Measurements from ENCODE around the gene NBDY. TPM values are rescaled to one million over a fixed set of nuclear protein-coding genes. Genes with fewer than 3 reads are reported as not detected.

Gene NBDY
- total and polyA plus RNA-seq, 4 donors: 0.84 to 10.4 (median 5.2) TPM

DNA sequence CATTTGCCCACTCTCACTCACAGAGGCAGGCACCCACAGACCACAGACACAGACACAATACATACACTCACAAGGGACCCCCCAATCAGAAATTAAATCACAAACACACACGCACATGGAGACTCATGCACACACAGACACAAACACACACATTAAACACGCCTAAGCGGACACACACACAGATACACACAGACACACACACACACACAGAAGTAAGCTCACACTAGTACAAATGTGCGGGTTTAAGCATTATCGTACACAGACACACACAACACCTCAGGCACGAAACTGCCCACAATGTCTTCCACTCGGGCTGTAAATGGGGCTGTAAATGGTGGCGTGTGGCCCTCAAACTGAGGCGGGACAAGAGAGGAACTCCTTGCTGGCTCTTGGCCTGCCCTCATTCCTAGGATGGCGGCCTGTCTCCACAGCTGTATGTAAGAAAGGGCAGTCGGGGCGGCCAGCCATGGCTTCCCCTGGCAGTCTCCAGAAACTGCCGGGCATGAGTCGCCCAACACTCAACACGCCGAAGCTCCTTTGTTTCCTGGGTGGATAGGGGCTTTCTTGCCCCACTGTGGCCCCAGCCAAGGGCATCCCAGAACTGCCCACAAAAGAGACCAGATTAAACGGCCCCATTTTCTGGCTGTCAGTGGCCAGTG is 53.9 kb downstream of the NBDY start:
- no peak for DNase-seq (ENCODE audit: low spot score)
- no peak overlapping the region for H3K9ac ChIP-seq (ENCODE audit: low read depth in 1 of 2, low read length in 2 of 2)

DNA sequence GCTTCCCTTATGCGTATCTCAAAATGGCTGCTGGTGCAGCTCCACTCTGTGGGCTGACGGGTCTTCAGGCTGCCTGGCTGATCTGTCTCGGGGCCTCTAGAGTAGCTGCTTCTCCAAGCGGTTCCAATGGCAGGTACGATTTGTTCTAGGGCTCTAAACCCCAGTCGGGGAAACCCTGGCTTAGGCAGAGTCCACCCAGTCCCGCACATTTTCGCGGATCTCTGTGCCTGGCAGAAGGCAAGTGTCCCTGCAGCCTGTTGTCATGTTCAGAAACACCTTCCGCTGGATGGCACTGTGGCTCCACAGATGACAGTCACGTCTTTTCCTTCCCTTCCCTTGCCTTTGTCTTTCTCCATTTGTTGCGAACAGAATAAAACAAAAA is 54.4 kb downstream of the NBDY start:
- Histone ChIP-seq H3K4me3 (ENCODE audit: low read depth in 1 of 3, low read length in 3 of 3) (peak overlapping the region in 2 of 3 donors; percentile 63 to 66), H3K9me3 (ENCODE audit: control insufficient read depth in 4 of 4, low read length in 3 of 4) (no peaks in the 10 kb centered on the region), H3K4me1 (ENCODE audit: control insufficient read depth in 4 of 4, insufficient read depth in 4 of 4, low read length in 3 of 4) (peaks cover 2 to 20% (median 14%) of the 10 kb centered on the region in 4 donors), H3K36me3 (ENCODE audit: control insufficient read depth in 4 of 4, insufficient read depth in 3 of 4, low read depth in 1 of 4, low read length in 3 of 4) (peaks cover 0 to 3% (median 0%) of the 10 kb centered on the region in 4 donors), H3K27ac (ENCODE audit: low read depth in 1 of 2, low read length in 2 of 2) (peak overlapping the region; percentile 11 to 72), H3K27me3 (ENCODE audit: control insufficient read depth in 4 of 4, insufficient read depth in 4 of 4, low read length in 3 of 4) (no peaks in the 10 kb centered on the region), H3K9ac (ENCODE audit: low read depth in 1 of 2, low read length in 2 of 2) (no peak overlapping the region)
- 95% methylated on average over 12 of the region's 12 CpGs for WGBS
- TF ChIP-seq RXRA (IDR thresholded peaks at IDR 0.05): peak in 1 of 2 donors; percentile 4
- TF ChIP-seq RAD21 (IDR thresholded peaks at IDR 0.05): peak in 1 of 2 donors; percentile 87
- TF ChIP-seq EGR1 (IDR thresholded peaks at IDR 0.05; ENCODE audit: low read depth in 2 of 2): no peak
- TF ChIP-seq, protein P1, sequence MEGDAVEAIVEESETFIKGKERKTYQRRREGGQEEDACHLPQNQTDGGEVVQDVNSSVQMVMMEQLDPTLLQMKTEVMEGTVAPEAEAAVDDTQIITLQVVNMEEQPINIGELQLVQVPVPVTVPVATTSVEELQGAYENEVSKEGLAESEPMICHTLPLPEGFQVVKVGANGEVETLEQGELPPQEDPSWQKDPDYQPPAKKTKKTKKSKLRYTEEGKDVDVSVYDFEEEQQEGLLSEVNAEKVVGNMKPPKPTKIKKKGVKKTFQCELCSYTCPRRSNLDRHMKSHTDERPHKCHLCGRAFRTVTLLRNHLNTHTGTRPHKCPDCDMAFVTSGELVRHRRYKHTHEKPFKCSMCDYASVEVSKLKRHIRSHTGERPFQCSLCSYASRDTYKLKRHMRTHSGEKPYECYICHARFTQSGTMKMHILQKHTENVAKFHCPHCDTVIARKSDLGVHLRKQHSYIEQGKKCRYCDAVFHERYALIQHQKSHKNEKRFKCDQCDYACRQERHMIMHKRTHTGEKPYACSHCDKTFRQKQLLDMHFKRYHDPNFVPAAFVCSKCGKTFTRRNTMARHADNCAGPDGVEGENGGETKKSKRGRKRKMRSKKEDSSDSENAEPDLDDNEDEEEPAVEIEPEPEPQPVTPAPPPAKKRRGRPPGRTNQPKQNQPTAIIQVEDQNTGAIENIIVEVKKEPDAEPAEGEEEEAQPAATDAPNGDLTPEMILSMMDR (IDR thresholded peaks at IDR 0.05; ENCODE audit: low read depth, low read length, missing input control): peak; percentile 46
- TF ChIP-seq, protein P2, sequence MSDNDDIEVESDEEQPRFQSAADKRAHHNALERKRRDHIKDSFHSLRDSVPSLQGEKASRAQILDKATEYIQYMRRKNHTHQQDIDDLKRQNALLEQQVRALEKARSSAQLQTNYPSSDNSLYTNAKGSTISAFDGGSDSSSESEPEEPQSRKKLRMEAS (IDR thresholded peaks at IDR 0.05): no peak
- no peak for DNase-seq (ENCODE audit: low spot score)

More for the DNA sequence above, 53.9 kb downstream of the NBDY start:
- H3K4me1 ChIP-seq (ENCODE audit: control insufficient read depth in 4 of 4, insufficient read depth in 4 of 4, low read length in 3 of 4): peaks cover 2 to 20% (median 14%) of the 10 kb centered on the region in 4 donors
- WGBS: 96% methylated on average over 17 of the region's 17 CpGs
- peak overlapping the region; percentile 11 to 72 for H3K27ac ChIP-seq (ENCODE audit: low read depth in 1 of 2, low read length in 2 of 2)
- H3K27me3 ChIP-seq (ENCODE audit: control insufficient read depth in 4 of 4, insufficient read depth in 4 of 4, low read length in 3 of 4): no peaks in the 10 kb centered on the region
- peaks cover 0 to 3% (median 0%) of the 10 kb centered on the region in 4 donors for H3K36me3 ChIP-seq (ENCODE audit: control insufficient read depth in 4 of 4, insufficient read depth in 3 of 4, low read depth in 1 of 4, low read length in 3 of 4)
- no peaks in the 10 kb centered on the region for H3K9me3 ChIP-seq (ENCODE audit: control insufficient read depth in 4 of 4, low read length in 3 of 4)
- H3K4me3 ChIP-seq (ENCODE audit: low read depth in 1 of 3, low read length in 3 of 3): peak overlapping the region in 1 of 3 donors; percentile 66
- peak in 1 of 2 donors; percentile 19 for TF ChIP-seq RXRA (IDR thresholded peaks at IDR 0.05)
- TF ChIP-seq, protein P2 (IDR thresholded peaks at IDR 0.05): no peak

DNA sequence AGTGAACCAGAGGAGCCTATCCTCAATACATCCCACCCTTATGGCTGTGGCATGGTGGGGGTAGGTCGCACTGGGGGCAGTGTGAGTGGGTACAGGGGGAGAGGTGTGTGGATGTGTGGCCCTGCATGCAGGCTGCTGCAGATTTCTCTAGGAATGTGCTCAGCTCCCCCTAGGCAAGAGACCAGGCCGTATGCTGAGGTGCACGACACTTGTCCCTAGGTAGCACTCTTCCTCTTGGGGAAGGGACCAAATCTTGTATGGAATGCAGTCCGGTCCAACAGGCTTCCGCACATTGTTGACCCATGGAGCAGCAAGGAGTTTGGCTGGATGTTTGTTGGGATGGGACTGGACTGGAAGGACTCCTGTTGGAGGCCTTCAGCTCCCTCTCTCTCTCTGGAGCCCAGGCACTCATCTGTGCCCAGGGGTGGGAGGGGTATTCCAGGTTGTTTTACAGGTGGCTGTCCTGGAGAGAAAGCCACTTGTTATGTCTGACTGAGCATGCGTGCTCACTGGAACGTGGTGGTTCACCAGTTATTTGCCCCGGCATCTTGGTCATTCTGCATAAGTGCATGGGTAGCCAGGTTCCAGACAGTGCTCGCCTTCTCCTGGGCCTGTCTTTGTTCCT is 55.1 kb downstream of the NBDY start:
- Histone ChIP-seq H3K9ac (ENCODE audit: low read depth in 1 of 2, low read length in 2 of 2) (no peak overlapping the region), H3K4me1 (ENCODE audit: control insufficient read depth in 4 of 4, insufficient read depth in 4 of 4, low read length in 3 of 4) (peaks cover 2 to 20% (median 14%) of the 10 kb centered on the region in 4 donors), H3K9me3 (ENCODE audit: control insufficient read depth in 4 of 4, low read length in 3 of 4) (no peaks in the 10 kb centered on the region), H3K4me3 (ENCODE audit: low read depth in 1 of 3, low read length in 3 of 3) (no peak overlapping the region), H3K36me3 (ENCODE audit: control insufficient read depth in 4 of 4, insufficient read depth in 3 of 4, low read depth in 1 of 4, low read length in 3 of 4) (peaks cover 0 to 3% (median 0%) of the 10 kb centered on the region in 4 donors), H3K27me3 (ENCODE audit: control insufficient read depth in 4 of 4, insufficient read depth in 4 of 4, low read length in 3 of 4) (no peaks in the 10 kb centered on the region), H3K27ac (ENCODE audit: low read depth in 1 of 2, low read length in 2 of 2) (no peak overlapping the region)
- DNase-seq (ENCODE audit: low spot score): no peak
- TF ChIP-seq FOXA1 (IDR thresholded peaks at IDR 0.05): no peak
- TF ChIP-seq, protein P1 (IDR thresholded peaks at IDR 0.05; ENCODE audit: low read depth, low read length, missing input control): no peak
- TF ChIP-seq EGR1 (IDR thresholded peaks at IDR 0.05; ENCODE audit: low read depth in 2 of 2): no peak
- no peak for TF ChIP-seq RXRA (IDR thresholded peaks at IDR 0.05)
- TF ChIP-seq SP1 (IDR thresholded peaks at IDR 0.05): no peak
- no peak for TF ChIP-seq NR2F2 (IDR thresholded peaks at IDR 0.05)
- no peak for TF ChIP-seq HNF4A (conservative IDR thresholded peaks at IDR 0.05)
- TF ChIP-seq YY1 (IDR thresholded peaks at IDR 0.05): no peak
- TF ChIP-seq HNF4G (IDR thresholded peaks at IDR 0.05): no peak
- TF ChIP-seq, protein P3, sequence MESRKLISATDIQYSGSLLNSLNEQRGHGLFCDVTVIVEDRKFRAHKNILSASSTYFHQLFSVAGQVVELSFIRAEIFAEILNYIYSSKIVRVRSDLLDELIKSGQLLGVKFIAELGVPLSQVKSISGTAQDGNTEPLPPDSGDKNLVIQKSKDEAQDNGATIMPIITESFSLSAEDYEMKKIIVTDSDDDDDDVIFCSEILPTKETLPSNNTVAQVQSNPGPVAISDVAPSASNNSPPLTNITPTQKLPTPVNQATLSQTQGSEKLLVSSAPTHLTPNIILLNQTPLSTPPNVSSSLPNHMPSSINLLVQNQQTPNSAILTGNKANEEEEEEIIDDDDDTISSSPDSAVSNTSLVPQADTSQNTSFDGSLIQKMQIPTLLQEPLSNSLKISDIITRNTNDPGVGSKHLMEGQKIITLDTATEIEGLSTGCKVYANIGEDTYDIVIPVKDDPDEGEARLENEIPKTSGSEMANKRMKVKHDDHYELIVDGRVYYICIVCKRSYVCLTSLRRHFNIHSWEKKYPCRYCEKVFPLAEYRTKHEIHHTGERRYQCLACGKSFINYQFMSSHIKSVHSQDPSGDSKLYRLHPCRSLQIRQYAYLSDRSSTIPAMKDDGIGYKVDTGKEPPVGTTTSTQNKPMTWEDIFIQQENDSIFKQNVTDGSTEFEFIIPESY (IDR thresholded peaks at IDR 0.05): no peak
- WGBS: 94% methylated on average over 9 of the region's 9 CpGs
